Activated CD4-positive, alpha-beta T cell treated with anti-CD3 and anti-CD28 coated beads for 36 hours (primary cell): ENCODE measurements around the gene KCNN3. TPM values are rescaled to one million over a fixed set of nuclear protein-coding genes. Genes with fewer than 3 reads are reported as not detected.

Source experiments
- ATAC-seq: fragments of 200-7000 bp; cut with Tn5 transposase; one replicate; pipeline ENCODE4 v1.10.0; 2021; ENCODE audit warnings: mild to moderate bottlenecking, moderate library complexity
- CTCF ChIA-PET: fragments of 350-600 bp; sonication (Branson Sonifier 250); formaldehyde crosslinking; loops from one replicate; lab custom pipeline; 2021; ENCODE audit warnings: antibody characterized with exemption; lab: Charles Lee
- POLR2A ChIA-PET: fragments of 350-600 bp; sonication (Branson Sonifier 250); formaldehyde crosslinking; loops from one replicate; lab custom pipeline; 2021; ENCODE audit warnings: antibody characterized with exemption, inconsistent platforms; lab: Charles Lee
- DNase-seq: peaks from one replicate; pipeline ENCODE4 v3.0.0-alpha.2; 2020
- H3K27ac Mint-ChIP-seq: one replicate; pipeline ENCODE4 v1.8.0; 2021; ENCODE audit warnings: mixed read lengths
- H3K27me3 Mint-ChIP-seq: one replicate; pipeline ENCODE4 v1.8.0; 2021; ENCODE audit warnings: mixed read lengths
- H3K36me3 Mint-ChIP-seq: one replicate; pipeline ENCODE4 v1.8.0; 2021; ENCODE audit warnings: low read depth, mixed read lengths
- H3K4me1 Mint-ChIP-seq: one replicate; pipeline ENCODE4 v1.8.0; 2021; ENCODE audit warnings: mixed read lengths
- H3K4me3 Mint-ChIP-seq: one replicate; pipeline ENCODE4 v1.8.0; 2021; ENCODE audit warnings: mild to moderate bottlenecking, moderate library complexity, mixed read lengths
- H3K9me3 Mint-ChIP-seq: one replicate; pipeline ENCODE4 v1.8.0; 2021; ENCODE audit warnings: low read depth, mixed read lengths
- intact Hi-C, 2 experiments: fragments of 100-400 bp; cut with DNase I in 1 of 2; cut with micrococcal nuclease in 1 of 2; formaldehyde crosslinking; loops; one replicate each; pipeline versions ENCODE4 v1.14.2 to v1.15.1; 2022 to 2024; cut with DNase I, micrococcal nuclease
- total RNA-seq, 2 experiments: library from RNA; stranded (reverse); gene quantifications; one replicate each; pipeline ENCODE4 v1.2.3, GENCODE V29; 2021

KCNN3 gene
- total RNA-seq, 2 experiments from 2014 or later, result 0.18 to 0.25 TPM

DNA sequence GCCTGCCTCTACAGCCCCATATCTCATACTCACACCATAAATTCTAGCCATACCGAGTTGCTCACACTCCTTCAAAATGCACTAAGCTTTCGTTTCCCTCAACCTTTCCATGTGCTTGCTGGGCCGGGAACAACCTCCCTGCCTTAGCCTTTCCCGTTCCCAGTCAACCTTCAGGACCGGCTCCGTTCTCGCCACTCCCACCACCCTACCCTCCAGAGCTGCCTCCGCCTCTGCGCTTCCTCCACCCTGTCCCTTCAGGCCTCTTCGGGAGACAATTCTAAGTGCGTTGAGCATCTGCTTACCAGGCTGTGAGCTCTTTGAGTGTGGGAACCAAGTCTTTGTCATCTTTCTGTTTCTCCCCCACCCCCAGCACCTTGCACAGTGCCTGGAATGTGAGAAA lies 31.6 kb downstream of the KCNN3 start:
- POLR2A ChIA-PET, result no interaction called here

DNA sequence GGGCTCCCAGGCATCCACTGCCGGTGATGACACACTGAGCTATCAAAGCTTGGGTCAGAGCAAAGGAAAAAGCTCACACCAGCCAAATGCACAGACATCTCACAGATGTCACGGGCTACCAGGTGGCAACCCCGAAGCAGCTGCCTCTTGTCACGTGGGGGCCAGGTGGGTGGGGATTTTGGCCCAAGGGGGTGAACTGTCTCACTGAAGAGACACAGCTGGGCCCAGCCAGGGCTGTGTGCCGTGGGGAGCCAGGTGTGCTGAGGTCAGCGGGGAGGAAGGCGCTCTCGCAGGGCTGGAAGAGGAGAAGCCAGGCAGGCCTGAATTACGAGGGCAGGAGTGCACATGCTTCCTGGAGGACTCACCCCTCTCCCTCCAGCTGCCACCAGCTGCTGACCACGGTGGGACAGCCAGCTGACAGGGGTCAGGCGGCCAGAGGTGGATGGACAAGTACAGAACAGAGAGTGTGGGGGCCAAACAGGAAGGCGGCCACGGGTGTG lies 32.4 kb downstream of the KCNN3 start:
- no peaks in the 10 kb centered on the region for H3K9me3 Mint-ChIP-seq
- no peak overlapping the region for H3K27ac Mint-ChIP-seq
- intact Hi-C loops, result no loop called here
- DNase-seq, result no peak
- H3K4me3 Mint-ChIP-seq, result no peak overlapping the region
- no peak for ATAC-seq
- CTCF ChIA-PET, result interaction anchor here (0.6 kb wide), 1 partner anchor 157 kb away, joined by 3 read pairs; no protein-coding TSS in a partner anchor
- POLR2A ChIA-PET, result no interaction called here
- no peaks in the 10 kb centered on the region for H3K27me3 Mint-ChIP-seq
- H3K4me1 Mint-ChIP-seq, result no peaks in the 10 kb centered on the region
- no peaks in the 10 kb centered on the region for H3K36me3 Mint-ChIP-seq

More for the DNA sequence above, 31.6 kb downstream of the KCNN3 start:
- CTCF ChIA-PET, result no interaction called here
- ATAC-seq (no peak), DNase-seq (no peak)
- no peaks in the 10 kb centered on the region for H3K27me3 Mint-ChIP-seq
- no peak overlapping the region for H3K4me3 Mint-ChIP-seq
- intact Hi-C loops, result no loop called here
- no peak overlapping the region for H3K27ac Mint-ChIP-seq
- H3K9me3 Mint-ChIP-seq, result no peaks in the 10 kb centered on the region
- H3K36me3 Mint-ChIP-seq, result no peaks in the 10 kb centered on the region
- H3K4me1 Mint-ChIP-seq, result no peaks in the 10 kb centered on the region

DNA sequence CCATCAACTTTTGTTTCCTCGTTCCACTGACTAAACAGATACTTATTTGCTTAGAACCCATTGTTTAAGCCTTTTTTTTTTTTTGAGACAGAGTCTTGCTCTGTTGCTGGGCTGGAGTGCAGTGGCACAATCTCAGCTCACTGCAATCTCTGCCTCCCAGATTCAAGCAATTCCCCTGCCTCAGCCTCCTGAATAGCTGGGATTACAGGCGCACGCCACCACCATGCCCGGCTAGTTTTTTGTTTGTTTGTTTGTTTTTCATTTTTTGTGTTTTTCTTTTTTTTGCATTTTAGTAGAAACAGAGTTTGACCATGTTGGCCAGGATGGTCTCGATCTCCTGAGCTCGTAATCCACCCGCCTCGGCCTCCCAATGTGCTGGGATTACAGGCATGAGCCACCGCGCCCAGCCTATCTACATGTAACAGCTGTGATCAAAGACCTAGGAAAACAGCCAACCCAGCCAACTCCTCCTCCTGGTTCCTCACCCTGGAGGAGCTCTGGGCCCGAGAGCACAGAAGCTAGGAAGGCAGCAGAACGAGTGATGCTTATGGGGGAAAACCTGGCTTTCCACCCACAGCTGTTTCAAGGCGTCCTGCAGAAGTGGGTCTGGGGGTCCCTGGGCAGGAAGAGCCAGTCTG lies 32.9 kb downstream of the KCNN3 start:
- Mint-ChIP-seq H3K27me3 (no peaks in the 10 kb centered on the region), H3K27ac (no peak overlapping the region), H3K4me1 (no peaks in the 10 kb centered on the region), H3K9me3 (no peaks in the 10 kb centered on the region), H3K4me3 (no peak overlapping the region), H3K36me3 (no peaks in the 10 kb centered on the region)
- CTCF ChIA-PET, result interaction anchor here (0.6 kb wide), 1 partner anchor 156 kb away, joined by 3 read pairs; no protein-coding TSS in a partner anchor
- ATAC-seq (no peak), DNase-seq (no peak)
- POLR2A ChIA-PET, result no interaction called here
- intact Hi-C loops, result no loop called here

DNA sequence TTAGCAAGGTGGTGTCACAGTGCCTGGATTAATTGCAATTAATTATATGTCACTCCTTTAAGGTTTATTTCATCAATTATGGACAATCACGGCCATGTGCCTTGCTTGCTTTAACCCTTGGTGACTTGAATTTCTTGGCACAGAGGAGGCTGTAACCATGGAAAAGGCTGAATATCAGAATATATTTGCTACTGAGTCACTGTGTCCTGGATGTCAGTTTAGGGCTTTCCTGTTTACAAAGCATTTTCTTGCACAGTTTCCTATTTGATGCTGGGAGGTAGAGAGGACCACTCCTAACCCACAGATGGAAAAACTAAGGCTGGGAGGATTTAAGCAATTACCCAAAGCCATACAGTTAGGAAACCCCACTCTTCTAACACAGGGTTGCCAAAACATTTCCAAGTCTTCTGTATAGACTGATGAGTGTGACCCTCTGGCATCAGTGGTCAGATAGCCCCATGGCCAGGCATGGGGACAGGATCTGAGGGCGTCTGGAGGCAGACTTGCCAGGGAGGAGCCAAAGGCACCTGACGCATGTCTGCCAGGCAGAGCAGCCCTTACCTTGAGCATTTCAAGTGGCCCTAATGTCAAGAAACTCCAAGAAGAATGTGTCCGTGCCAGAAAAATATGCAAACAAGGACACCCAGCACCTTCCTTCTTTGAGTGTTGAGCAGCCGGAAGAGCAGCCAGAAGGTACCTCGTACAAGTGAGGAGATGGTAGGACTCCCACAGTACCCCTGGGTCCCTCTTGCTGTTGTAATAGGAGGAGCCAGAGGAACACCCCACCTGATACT lies 34.4 kb downstream of the KCNN3 start:
- no peaks in the 10 kb centered on the region for H3K36me3 Mint-ChIP-seq
- DNase-seq (no peak), ATAC-seq (no peak)
- no peak overlapping the region for H3K4me3 Mint-ChIP-seq
- no peak overlapping the region for H3K27ac Mint-ChIP-seq
- ChIA-PET POLR2A (no interaction called here), CTCF (no interaction called here)
- H3K9me3 Mint-ChIP-seq, result no peaks in the 10 kb centered on the region
- H3K4me1 Mint-ChIP-seq, result no peaks in the 10 kb centered on the region
- no peaks in the 10 kb centered on the region for H3K27me3 Mint-ChIP-seq
- intact Hi-C loops, result no loop called here

DNA sequence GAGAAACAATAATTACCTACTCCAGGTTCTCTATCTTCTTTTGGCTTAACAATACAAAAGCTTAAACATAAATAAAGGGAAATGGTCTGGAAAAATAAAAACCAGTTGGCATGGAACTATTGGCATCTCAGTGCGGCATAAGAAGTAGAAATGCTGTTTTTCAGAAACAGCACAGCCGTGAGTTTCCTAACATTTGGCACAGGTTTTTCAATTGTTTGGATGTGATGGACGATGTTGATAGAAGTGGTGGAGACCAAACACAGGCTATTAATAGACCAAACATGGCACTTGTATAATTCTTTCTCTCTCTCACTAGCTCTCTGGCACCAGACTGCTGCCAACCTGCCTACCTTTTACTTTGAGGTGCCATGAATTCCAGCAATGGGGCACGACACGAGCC lies 36.2 kb downstream of the KCNN3 start:
- Mint-ChIP-seq H3K4me3 (no peak overlapping the region), H3K36me3 (no peaks in the 10 kb centered on the region), H3K9me3 (no peaks in the 10 kb centered on the region), H3K4me1 (no peaks in the 10 kb centered on the region), H3K27me3 (no peaks in the 10 kb centered on the region), H3K27ac (no peak overlapping the region)
- ChIA-PET POLR2A (interaction anchor here (0.6 kb wide), 1 partner anchor 239 kb away, joined by 3 read pairs; no protein-coding TSS in a partner anchor), CTCF (interaction anchor here (0.6 to 0.7 kb wide), 2 partner anchors 98 to 649 kb away, joined by 3 read pairs; no protein-coding TSS in a partner anchor)
- intact Hi-C loops, result no loop called here
- DNase-seq (no peak), ATAC-seq (no peak)

DNA sequence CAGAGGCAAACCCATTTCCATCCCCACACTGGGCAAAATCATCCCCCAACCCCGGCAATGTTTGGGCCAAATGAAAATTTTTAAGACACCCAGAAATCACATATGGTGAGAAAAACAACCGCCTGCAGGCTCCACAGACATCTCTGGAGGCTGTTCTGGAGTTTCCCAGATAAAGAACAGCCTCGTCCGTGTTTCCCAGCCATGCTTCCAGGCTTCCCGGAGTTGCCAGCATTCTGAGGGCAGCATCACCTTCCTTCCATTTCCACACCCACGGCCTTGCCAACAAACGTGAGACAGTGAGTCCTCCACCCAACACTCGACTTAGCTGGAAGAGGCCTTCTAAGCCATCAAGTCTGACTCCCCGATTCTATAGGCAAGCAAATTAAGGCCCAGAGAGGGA lies 36.9 kb downstream of the KCNN3 start:
- CTCF ChIA-PET, result interaction anchor here (1.1 kb wide), 1 partner anchor 107 kb away, joined by 3 read pairs; no protein-coding TSS in a partner anchor
- H3K4me3 Mint-ChIP-seq, result no peak overlapping the region
- H3K27me3 Mint-ChIP-seq, result no peaks in the 10 kb centered on the region
- no peaks in the 10 kb centered on the region for H3K9me3 Mint-ChIP-seq
- ATAC-seq, result no peak
- POLR2A ChIA-PET, result no interaction called here
- no peak overlapping the region for H3K27ac Mint-ChIP-seq
- intact Hi-C loops, result no loop called here
- no peaks in the 10 kb centered on the region for H3K4me1 Mint-ChIP-seq
- no peaks in the 10 kb centered on the region for H3K36me3 Mint-ChIP-seq
- DNase-seq, result no peak

DNA sequence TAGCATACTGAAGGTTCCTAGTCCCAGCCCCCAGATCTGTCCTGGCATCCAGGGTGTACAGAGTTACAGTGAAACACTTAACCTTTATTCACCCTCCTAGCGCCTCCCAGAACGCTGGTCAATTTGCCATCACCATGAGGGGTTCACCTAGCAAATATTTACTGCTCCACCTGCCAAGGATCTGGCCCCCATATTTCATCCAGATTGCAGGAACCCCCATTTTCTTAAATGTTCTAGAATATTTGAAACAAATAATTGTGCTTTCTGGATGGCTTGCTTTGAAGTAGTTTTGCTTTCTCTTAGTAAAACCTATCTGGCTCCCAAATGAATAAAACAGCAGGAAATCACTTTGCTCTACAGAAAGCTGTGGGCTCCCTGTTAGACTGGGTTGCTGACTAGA lies 37.7 kb downstream of the KCNN3 start:
- intact Hi-C loops, result no loop called here

DNA sequence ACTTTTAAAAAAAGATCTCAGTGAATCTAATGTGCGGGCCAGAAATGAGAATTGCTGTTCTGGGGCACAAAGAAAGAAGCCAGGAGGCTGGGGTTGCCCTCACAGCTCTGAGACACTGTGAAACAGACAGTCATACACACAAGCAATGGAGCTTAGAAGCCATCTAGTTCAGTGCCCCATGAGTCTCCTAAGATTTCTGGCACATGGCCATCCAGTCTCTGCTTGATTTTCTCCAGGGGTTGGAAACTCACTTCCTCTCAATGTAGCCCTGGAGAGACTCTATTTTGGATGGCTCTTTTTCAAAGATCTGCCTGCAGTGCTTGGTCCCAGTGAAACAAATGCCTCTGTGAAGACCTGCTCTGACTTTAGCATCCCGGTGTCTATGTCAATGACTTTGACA lies 38.6 kb downstream of the KCNN3 start:
- Mint-ChIP-seq H3K4me1 (no peaks in the 10 kb centered on the region), H3K27ac (no peak overlapping the region), H3K36me3 (no peaks in the 10 kb centered on the region), H3K9me3 (no peaks in the 10 kb centered on the region), H3K27me3 (no peaks in the 10 kb centered on the region), H3K4me3 (no peak overlapping the region)
- ChIA-PET CTCF (interaction anchor here (1.2 kb wide), 2 partner anchors 102 to 113 kb away, joined by 3 to 4 read pairs; no protein-coding TSS in a partner anchor), POLR2A (no interaction called here)
- intact Hi-C loops, result no loop called here
- ATAC-seq (no peak), DNase-seq (no peak)

More for the DNA sequence above, 37.7 kb downstream of the KCNN3 start:
- POLR2A ChIA-PET, result no interaction called here
- no peaks in the 10 kb centered on the region for H3K4me1 Mint-ChIP-seq
- CTCF ChIA-PET, result interaction anchor here (1.1 to 1.2 kb wide), 2 partner anchors 103 to 107 kb away, joined by 3 to 4 read pairs; no protein-coding TSS in a partner anchor
- H3K4me3 Mint-ChIP-seq, result no peak overlapping the region
- H3K36me3 Mint-ChIP-seq, result no peaks in the 10 kb centered on the region
- no peak for ATAC-seq
- no peak for DNase-seq
- no peak overlapping the region for H3K27ac Mint-ChIP-seq
- H3K27me3 Mint-ChIP-seq, result no peaks in the 10 kb centered on the region
- H3K9me3 Mint-ChIP-seq, result no peaks in the 10 kb centered on the region

DNA sequence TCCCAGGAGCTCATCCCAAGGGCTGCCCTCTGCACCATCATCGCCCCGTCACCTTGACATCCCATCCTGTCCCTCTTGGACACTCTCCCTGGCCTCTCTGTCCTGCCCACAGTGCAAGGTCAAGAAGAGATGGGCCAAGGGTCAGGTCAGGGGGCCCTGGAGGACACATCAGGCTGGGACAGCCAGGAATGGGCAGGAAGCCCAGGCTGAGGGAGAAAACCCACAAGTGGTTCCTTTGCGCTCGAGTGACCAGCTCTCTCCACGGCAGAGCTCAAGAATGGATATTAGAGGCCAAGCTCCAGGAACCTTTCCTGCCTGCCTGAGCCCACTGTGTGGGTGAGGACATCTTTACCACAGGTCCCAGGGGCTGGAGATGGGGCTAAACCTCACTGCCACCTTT lies 41.0 kb downstream of the KCNN3 start:
- ChIA-PET CTCF (no interaction called here), POLR2A (no interaction called here)
- DNase-seq (no peak), ATAC-seq (no peak)
- H3K9me3 Mint-ChIP-seq, result no peaks in the 10 kb centered on the region
- no peak overlapping the region for H3K4me3 Mint-ChIP-seq
- H3K4me1 Mint-ChIP-seq, result no peaks in the 10 kb centered on the region
- no peak overlapping the region for H3K27ac Mint-ChIP-seq
- H3K27me3 Mint-ChIP-seq, result no peaks in the 10 kb centered on the region
- intact Hi-C loops, result no loop called here
- H3K36me3 Mint-ChIP-seq, result no peaks in the 10 kb centered on the region

DNA sequence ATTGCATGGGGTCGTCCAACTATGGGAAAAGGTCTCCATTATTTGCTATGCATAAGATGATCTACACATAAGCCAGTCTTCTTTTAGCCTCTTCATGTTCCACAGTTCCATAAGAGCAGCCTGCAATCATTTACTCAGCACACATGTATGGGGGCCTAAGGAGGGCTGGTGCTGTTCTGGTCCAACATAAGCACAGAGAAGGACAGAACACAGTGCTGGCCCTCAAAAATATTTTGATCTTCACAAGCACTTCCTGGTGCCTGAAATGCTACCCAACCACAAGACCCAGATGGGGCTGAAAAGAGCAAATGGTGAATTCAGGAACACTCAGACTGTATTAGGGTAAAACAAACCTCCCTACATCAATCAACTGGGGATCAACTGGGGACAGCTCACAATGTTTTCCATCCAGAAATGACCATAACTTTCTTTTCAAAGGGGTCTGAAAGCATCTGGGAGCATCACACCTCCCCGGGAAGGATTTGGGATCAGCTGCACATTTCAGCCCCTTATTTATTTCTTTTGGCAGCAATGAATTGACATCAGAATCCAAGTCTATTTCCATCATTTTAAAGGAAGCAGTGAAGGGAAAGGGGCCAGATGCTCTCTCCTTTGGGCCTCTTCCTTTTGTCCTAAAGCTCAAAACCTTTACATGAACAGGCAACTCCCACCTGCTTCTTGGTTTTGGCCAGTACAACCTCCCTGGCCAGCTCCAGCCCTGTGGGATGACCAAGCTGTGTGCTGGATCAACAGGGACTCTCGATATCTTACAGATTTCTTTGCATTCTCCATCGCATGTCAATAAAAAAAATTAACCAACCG lies 45.7 kb downstream of the KCNN3 start:
- no peak for ATAC-seq
- DNase-seq, result no peak
- intact Hi-C loops, result no loop called here
- no peaks in the 10 kb centered on the region for H3K27me3 Mint-ChIP-seq
- CTCF ChIA-PET, result interaction anchor here (0.6 to 0.9 kb wide), 3 partner anchors 107 to 166 kb away, joined by 3 read pairs; no protein-coding TSS in a partner anchor
- no peak overlapping the region for H3K4me3 Mint-ChIP-seq
- H3K27ac Mint-ChIP-seq, result no peak overlapping the region
- no peaks in the 10 kb centered on the region for H3K36me3 Mint-ChIP-seq
- no peaks in the 10 kb centered on the region for H3K9me3 Mint-ChIP-seq
- POLR2A ChIA-PET, result no interaction called here
- no peaks in the 10 kb centered on the region for H3K4me1 Mint-ChIP-seq

DNA sequence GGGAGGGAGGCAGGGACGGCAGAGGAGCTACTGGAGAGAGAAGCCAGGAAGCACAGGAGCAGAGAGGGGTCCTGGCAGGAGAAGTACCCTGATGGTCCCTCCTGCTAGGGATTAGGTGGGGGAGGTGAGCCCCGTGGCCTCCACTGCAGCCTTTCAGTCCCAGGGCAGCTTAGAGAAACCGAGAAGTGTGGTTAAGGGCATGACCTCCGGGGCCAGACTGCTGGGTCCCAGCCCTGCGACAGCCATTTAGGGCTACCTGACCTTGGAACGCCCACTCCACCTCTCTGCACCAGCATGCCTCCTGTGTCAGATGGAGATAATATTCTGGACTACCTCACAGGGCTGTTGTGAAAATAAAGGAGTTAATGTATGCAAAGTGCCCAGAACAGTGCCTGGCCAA lies 47.4 kb downstream of the KCNN3 start:
- ChIA-PET POLR2A (no interaction called here), CTCF (interaction anchor here (0.6 kb wide), 1 partner anchor 76 kb away, joined by 3 read pairs; no protein-coding TSS in a partner anchor)
- Mint-ChIP-seq H3K4me3 (no peak overlapping the region), H3K27me3 (no peaks in the 10 kb centered on the region), H3K4me1 (no peaks in the 10 kb centered on the region), H3K27ac (no peak overlapping the region), H3K9me3 (no peaks in the 10 kb centered on the region), H3K36me3 (no peaks in the 10 kb centered on the region)
- ATAC-seq (no peak), DNase-seq (no peak)
- intact Hi-C loops, result no loop called here
